T-helper 1 cell treated with Interleukin-12 subunit alpha and Interleukin-12 subunit beta and Interleukin-4 antibody, amounts not matched to agents 30 μg/mL and 1 μg/mL, for 36 hours (primary cell): ENCODE data around the gene NCK2.
"Not testable (repeated sequence)": the region's sequence is repeated elsewhere in the genome, so short reads cannot be mapped to it uniquely, and the experiment has no call there.

Experiments used
- H3K27ac Mint-ChIP-seq: one replicate; pipeline ENCODE4 v1.8.0; 2021; ENCODE audit warnings: mild to moderate bottlenecking, mixed read lengths
- H3K27me3 Mint-ChIP-seq: one replicate; pipeline ENCODE4 v1.8.0; 2021; ENCODE audit warnings: low read depth, mixed read lengths
- H3K36me3 Mint-ChIP-seq: one replicate; pipeline ENCODE4 v1.8.0; 2021; ENCODE audit warnings: low read depth, mixed read lengths
- H3K4me1 Mint-ChIP-seq: one replicate; pipeline ENCODE4 v1.8.0; 2021; ENCODE audit warnings: low read depth, mixed read lengths
- H3K4me3 Mint-ChIP-seq: one replicate; pipeline ENCODE4 v1.8.0; 2021; ENCODE audit warnings: mild to moderate bottlenecking, moderate library complexity, mixed read lengths
- H3K9me3 Mint-ChIP-seq: one replicate; pipeline ENCODE4 v1.8.0; 2021; ENCODE audit warnings: mixed read lengths

NCK2 gene

DNA sequence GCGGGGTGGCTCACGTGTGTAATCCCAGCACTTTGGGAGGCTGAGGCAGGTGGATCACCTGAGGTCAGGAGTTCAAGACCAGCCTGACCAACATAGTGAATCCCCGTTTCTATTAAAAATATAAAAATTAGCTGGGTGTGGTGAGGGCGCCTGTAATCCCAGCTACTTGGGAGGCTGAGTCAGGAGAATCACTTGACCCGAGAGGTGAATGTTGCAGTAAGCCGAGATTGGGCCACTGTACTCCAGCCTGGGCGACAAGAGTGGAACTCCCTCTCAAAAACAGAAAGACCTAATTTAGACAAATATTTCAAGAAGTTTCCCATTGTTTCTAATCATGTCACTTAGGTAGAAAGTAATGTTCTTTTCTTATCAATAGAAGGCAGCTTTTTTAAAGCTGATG lies 26.6 kb downstream of the NCK2 start:
- H3K4me1 Mint-ChIP-seq, result peaks cover 70% of the 10 kb centered on the region
- peaks cover 42% of the 10 kb centered on the region for H3K36me3 Mint-ChIP-seq
- not testable (repeated sequence) for H3K27me3 Mint-ChIP-seq, H3K4me3 Mint-ChIP-seq, H3K9me3 Mint-ChIP-seq
- peak overlapping the region; percentile 20 for H3K27ac Mint-ChIP-seq

GRCh38 chr2:105771836-105772235 lies 27.1 kb downstream of the NCK2 start:
- Mint-ChIP-seq H3K4me3 (no peak overlapping the region), H3K9me3 (no peaks in the 10 kb centered on the region), H3K4me1 (peaks cover 70% of the 10 kb centered on the region), H3K27ac (peak overlapping the region; percentile 46), H3K36me3 (peaks cover 37% of the 10 kb centered on the region), H3K27me3 (no peaks in the 10 kb centered on the region)

- Mint-ChIP-seq H3K27ac (peak overlapping the region; percentile 71), H3K4me1 (peaks cover 72% of the 10 kb centered on the region), H3K4me3 (no peak overlapping the region), H3K27me3 (no peaks in the 10 kb centered on the region), H3K36me3 (peaks cover 32% of the 10 kb centered on the region), H3K9me3 (no peaks in the 10 kb centered on the region)
Measured at GRCh38 chr2:105772362-105772761, 27.6 kb downstream of the NCK2 start.

DNA sequence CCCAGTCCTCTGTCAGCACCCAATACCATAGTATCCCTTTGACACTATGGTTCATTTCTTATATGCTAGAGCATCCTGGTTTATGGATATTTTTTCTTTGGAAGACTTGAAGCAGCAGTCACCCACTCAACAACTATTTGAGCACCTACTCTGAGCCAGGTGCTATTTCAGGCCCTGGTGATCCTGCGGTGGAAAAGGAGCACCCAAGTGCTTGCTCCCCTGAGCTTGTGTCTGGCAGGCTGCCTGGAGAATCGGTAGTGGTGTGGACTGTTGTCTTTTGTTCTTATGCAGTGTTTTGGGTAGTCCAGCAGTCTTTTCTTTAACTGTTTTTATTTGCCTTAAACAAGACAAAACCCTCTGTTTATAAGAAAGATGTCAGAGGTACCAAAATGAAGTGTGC lies 28.9 kb downstream of the NCK2 start:
- Mint-ChIP-seq H3K4me1 (peaks cover 76% of the 10 kb centered on the region), H3K27ac (peak overlapping the region; percentile 55), H3K9me3 (no peaks in the 10 kb centered on the region), H3K36me3 (peaks cover 21% of the 10 kb centered on the region), H3K4me3 (no peak overlapping the region), H3K27me3 (no peaks in the 10 kb centered on the region)

DNA sequence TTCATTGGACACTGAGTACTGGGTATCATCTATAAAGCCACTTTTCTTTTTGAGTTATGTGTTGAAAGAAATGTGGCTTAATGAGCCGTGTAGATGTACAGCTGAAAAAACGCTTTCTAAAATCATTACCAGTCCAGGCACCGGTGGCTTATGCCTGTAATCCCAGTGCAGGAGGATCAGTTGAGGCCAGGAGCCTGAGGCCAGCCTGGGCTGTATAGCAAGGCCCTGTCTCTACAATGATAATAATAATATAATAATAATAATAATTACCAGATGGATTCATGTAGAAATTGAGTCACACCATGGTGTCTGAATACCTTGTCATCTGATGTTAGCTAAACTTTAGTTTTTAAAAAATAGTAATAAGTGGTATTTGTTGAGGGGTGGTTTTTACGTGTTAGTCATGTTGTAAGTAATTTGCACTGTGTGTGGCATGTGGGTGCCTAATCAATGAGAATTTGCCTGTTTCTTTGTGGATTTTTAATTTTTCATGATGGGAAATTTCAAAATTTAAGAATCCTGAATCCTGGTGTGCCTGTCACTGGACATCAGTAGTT lies 30.1 kb downstream of the NCK2 start:
- Mint-ChIP-seq H3K27ac (peak overlapping the region; percentile 85), H3K9me3 (no peaks in the 10 kb centered on the region), H3K4me3 (peak overlapping the region; percentile 30), H3K4me1 (peaks cover 72% of the 10 kb centered on the region), H3K27me3 (no peaks in the 10 kb centered on the region), H3K36me3 (peaks cover 19% of the 10 kb centered on the region)

DNA sequence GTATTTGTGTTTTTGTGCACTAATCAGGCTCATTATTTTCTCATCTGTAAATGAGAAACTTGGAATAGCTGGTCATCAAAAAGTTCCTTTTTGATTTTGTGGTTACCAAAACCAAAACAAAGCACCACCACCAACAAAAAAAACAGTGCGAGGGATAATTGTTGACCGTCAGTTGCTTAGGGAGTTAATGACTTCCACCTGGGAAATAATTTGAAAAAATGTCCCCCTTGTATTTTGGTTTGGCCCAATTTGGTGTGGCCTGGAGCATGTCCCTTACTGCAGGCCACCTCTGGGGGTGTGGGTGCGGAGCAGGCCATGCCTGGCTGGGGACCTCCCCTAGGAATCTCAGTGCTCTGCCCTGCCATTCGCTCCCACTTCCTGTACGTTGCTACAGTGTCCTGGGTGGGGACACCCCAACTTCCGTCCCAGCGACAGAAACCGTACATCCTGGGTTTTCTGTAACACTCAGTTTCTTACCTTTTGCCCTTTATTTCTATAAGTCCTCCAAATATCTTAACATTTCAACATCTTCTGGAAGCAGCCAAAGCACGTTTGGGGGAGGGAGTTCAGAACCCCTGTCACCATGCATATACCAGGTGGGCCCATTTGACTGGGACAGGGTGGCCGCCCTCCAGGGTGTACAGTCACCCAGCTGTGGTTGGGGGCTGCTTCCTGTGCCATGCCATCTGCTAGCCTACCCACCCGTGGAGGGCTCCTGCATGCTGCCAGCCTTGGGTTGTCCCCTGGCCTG lies 31.3 kb downstream of the NCK2 start:
- H3K9me3 Mint-ChIP-seq, result no peaks in the 10 kb centered on the region
- H3K27me3 Mint-ChIP-seq, result no peaks in the 10 kb centered on the region
- peak overlapping the region; percentile 59 for H3K4me3 Mint-ChIP-seq
- peaks cover 74% of the 10 kb centered on the region for H3K4me1 Mint-ChIP-seq
- H3K27ac Mint-ChIP-seq, result peak overlapping the region; percentile 80
- H3K36me3 Mint-ChIP-seq, result peaks cover 22% of the 10 kb centered on the region

DNA sequence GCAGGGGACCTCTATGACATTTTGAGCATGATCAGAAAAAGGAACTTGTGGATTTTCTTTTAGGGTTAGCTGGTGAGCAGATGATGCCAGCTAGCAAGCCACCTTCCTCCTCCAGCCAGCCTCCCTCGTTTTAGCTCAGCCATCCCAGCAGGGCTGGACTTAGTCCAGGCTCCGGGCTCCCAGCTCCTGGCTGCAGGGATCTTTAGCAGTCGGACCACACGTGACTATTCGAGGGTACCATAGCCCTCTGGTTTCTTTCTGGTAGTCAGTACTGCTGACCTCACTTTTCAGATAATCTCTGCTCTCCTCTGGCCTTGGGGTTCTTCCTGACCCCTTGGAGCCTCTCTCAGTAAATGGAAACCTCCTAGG lies 31.8 kb downstream of the NCK2 start:
- Mint-ChIP-seq H3K36me3 (peaks cover 26% of the 10 kb centered on the region), H3K4me1 (peaks cover 79% of the 10 kb centered on the region), H3K9me3 (no peaks in the 10 kb centered on the region), H3K27me3 (no peaks in the 10 kb centered on the region), H3K27ac (peak overlapping the region; percentile 80), H3K4me3 (peak overlapping the region; percentile 59)

- H3K27me3 Mint-ChIP-seq, result no peaks in the 10 kb centered on the region
- H3K4me1 Mint-ChIP-seq, result peaks cover 80% of the 10 kb centered on the region
- H3K9me3 Mint-ChIP-seq, result no peaks in the 10 kb centered on the region
- peak overlapping the region; percentile 12 for H3K4me3 Mint-ChIP-seq
- peak overlapping the region; percentile 80 for H3K27ac Mint-ChIP-seq
- peaks cover 30% of the 10 kb centered on the region for H3K36me3 Mint-ChIP-seq
Measured at GRCh38 chr2:105777031-105777482, 32.3 kb downstream of the NCK2 start.

GRCh38 chr2:105777506-105778055 lies 32.9 kb downstream of the NCK2 start:
- Mint-ChIP-seq H3K4me1 (peaks cover 82% of the 10 kb centered on the region), H3K36me3 (peaks cover 29% of the 10 kb centered on the region), H3K27ac (peak overlapping the region; percentile 80), H3K4me3 (peak overlapping the region; percentile 12), H3K9me3 (no peaks in the 10 kb centered on the region), H3K27me3 (no peaks in the 10 kb centered on the region)

DNA sequence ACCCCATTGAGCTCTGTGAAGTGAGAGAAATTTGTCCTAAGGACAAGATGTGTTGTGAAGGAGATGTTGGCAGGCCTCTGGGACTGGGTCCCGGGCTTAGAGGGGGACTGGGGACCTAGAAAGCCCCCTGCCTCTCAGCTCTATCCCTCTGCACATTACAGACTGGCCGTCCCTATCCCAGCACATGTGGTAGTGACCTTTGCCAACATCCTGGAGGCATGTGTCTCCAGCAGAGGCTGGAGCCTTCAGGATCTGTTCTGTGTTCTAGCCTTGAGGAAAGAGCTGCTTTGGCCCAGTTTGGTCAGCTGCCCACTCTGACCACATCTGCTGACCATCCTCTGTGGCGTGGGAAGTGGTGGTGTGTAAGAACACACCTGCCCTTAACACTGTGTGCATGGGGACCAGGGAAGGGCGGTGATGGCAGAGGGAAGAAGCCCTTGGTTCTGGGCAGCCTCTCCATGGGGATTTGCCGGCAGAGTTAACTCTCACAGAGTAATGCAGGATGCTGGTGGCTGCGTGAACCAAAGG lies 33.4 kb downstream of the NCK2 start:
- Mint-ChIP-seq H3K9me3 (no peaks in the 10 kb centered on the region), H3K4me3 (no peak overlapping the region), H3K27ac (peak overlapping the region; percentile 69)

DNA sequence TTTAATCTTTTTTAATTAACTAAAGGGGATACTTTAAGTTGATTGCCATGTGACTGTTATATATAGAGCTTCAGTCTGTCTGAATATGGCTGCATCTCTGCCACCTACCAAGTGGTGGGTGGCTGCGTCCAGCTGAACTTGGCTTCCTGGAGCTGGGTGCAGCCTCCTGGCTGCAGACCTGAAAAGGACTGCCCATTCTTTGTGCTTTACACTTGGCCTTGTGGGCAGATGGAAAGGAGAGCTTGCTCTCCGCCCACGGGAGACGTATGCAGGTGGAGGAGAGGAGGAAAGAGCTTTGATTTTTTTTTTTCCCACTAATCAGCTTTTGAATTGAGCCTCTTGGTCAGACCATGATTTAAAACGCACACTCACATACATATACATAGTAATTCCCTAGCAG lies 34.7 kb downstream of the NCK2 start:
- peaks cover 79% of the 10 kb centered on the region for H3K4me1 Mint-ChIP-seq
- H3K27me3 Mint-ChIP-seq, result no peaks in the 10 kb centered on the region
- no peaks in the 10 kb centered on the region for H3K9me3 Mint-ChIP-seq
- H3K36me3 Mint-ChIP-seq, result peaks cover 18% of the 10 kb centered on the region
- no peak overlapping the region for H3K4me3 Mint-ChIP-seq
- no peak overlapping the region for H3K27ac Mint-ChIP-seq

More for the DNA sequence above, 33.4 kb downstream of the NCK2 start:
- peaks cover 81% of the 10 kb centered on the region for H3K4me1 Mint-ChIP-seq
- H3K27me3 Mint-ChIP-seq, result no peaks in the 10 kb centered on the region
- peaks cover 27% of the 10 kb centered on the region for H3K36me3 Mint-ChIP-seq

DNA sequence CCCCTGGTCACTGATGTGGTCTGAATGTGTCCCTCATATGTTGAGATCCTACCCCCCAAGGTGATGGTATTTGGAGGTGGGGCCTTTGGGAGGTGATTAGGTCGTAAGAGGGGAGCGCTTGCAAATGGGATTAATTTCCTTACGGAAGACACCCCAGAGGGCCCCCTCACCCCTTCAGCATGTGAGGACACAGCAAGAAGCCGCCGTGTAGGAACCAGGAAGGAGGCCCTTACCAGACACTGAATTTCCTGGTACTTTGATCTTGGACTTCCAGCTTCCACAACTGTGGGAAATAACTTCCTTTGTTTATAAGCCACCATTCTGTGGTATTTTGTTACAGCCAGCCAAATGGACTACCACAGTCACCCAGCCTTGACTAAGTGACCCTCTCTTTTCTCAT lies 35.9 kb downstream of the NCK2 start:
- no peak overlapping the region for H3K4me3 Mint-ChIP-seq
- H3K9me3 Mint-ChIP-seq, result no peaks in the 10 kb centered on the region
- H3K27me3 Mint-ChIP-seq, result no peaks in the 10 kb centered on the region
- peaks cover 69% of the 10 kb centered on the region for H3K4me1 Mint-ChIP-seq
- peak overlapping the region; percentile 17 for H3K27ac Mint-ChIP-seq
- peaks cover 16% of the 10 kb centered on the region for H3K36me3 Mint-ChIP-seq

DNA sequence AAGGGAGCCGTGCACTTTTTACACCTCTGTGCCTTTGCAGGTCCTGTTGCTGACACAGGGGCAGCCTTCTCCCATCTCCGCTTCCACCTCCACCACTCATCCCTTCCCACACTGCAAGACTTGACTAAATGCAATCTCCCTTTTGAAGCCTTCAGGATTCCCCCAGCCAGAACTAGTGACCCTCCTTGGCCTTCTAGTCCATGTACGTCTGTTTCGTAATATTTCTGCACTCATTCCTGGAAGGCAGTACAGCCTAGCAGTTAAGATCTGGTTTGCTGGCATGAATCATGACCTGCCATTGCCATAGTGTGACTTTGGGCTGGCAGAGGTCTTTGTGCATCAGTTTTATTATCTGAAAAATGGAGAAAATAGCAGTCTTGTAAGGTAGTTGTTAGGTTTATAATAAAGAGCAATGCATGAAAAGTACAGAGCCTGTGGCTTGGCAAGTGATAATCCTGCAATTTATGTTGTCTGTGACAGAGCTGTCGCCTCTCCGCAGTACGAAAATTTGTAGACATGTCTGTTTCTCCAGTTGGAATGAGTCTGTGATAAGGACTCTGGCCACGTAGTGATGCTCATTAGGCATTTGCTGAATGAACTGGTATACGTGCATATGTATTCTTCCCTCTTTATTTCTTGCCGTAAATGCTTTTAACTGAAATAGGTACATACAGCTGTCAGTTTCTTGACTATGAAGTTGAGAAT lies 36.7 kb downstream of the NCK2 start:
- Mint-ChIP-seq H3K4me3 (no peak overlapping the region), H3K9me3 (no peaks in the 10 kb centered on the region), H3K27me3 (no peaks in the 10 kb centered on the region), H3K27ac (peak overlapping the region; percentile 17), H3K36me3 (peaks cover 18% of the 10 kb centered on the region), H3K4me1 (peaks cover 67% of the 10 kb centered on the region)

GRCh38 chr2:105782123-105782522 lies 37.4 kb downstream of the NCK2 start:
- Mint-ChIP-seq H3K4me3 (no peak overlapping the region), H3K36me3 (peaks cover 21% of the 10 kb centered on the region), H3K27ac (peak overlapping the region; percentile 54)

More at GRCh38 chr2:105782123-105782522, 37.4 kb downstream of the NCK2 start:
- no peaks in the 10 kb centered on the region for H3K9me3 Mint-ChIP-seq
- no peaks in the 10 kb centered on the region for H3K27me3 Mint-ChIP-seq
- H3K4me1 Mint-ChIP-seq, result peaks cover 67% of the 10 kb centered on the region
